NT2/D1 (cell line): ENCODE results near the gene KRT35.
"Not testable (repeated sequence)": the region's sequence is repeated elsewhere in the genome, so short reads cannot be mapped to it uniquely, and the experiment has no call there.

Experiments used
- DNase-seq: peaks from one replicate; pipeline ENCODE4 v3.0.0-alpha.2; 2011; ENCODE audit warnings: low read depth, low spot score
- H3K27me3 ChIP-seq: 2 replicates; pipeline ENCODE4 v1.6.0; 2011; ENCODE audit warnings: mild to moderate bottlenecking; ENCODE audit not compliant: insufficient read length, insufficient read depth
- H3K36me3 ChIP-seq: 2 replicates; pipeline ENCODE4 v1.6.1; 2011; ENCODE audit warnings: mild to moderate bottlenecking, low read length, mixed read lengths; ENCODE audit not compliant: insufficient read depth, insufficient read length
- H3K4me1 ChIP-seq: 2 replicates; pipeline ENCODE4 v1.5.1; 2011; ENCODE audit not compliant: insufficient read depth, insufficient read length
- H3K4me3 ChIP-seq: 2 replicates; pipeline ENCODE4 v1.5.1; 2011; ENCODE audit warnings: low read depth; ENCODE audit not compliant: insufficient read length
- H3K9ac ChIP-seq: 2 replicates; pipeline ENCODE4 v1.6.0; 2011; ENCODE audit warnings: low read depth; ENCODE audit not compliant: insufficient read length
- H3K9me3 ChIP-seq: 2 replicates; pipeline ENCODE4 v1.5.1; 2011; ENCODE audit warnings: mild to moderate bottlenecking, low read length; ENCODE audit not compliant: insufficient read depth
- SUZ12 ChIP-seq: IDR thresholded peaks from 2 replicates; pipeline ENCODE4 v1.6.1; 2011; ENCODE audit not compliant: insufficient read length, insufficient read depth; ENCODE audit errors: extremely low read depth
- YY1 ChIP-seq: IDR thresholded peaks from 2 replicates; pipeline ENCODE4 v1.6.1; 2011; ENCODE audit not compliant: insufficient read length, insufficient read depth
- ZNF274 ChIP-seq: IDR thresholded peaks from 2 replicates; pipeline ENCODE4 v1.6.1; 2011; ENCODE audit warnings: mild to moderate bottlenecking, low read depth, low read length

The KRT35 gene

DNA sequence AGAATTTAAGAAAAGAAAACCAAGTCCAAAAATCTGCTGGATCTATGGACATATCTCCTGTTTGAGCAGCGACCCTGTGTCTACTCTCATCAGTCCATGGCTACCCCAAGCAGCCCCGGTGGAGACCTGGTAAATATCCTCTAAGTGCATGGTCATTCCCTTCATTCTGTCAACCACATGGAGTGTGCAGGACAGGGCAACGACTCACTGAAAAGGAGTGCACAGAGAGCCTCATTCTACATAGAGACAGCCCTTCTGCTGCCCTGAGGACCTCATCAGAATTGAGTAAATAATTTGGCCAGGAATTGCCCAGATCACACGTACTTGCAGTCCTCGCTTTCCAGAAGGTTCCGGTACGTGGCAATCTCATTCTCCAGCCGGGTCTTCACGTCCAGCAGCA lies 43.2 kb downstream of the KRT35 start:
- Histone ChIP-seq H3K36me3 (no peaks in the 10 kb centered on the region), H3K9me3 (peaks cover 17% of the 10 kb centered on the region; the same call in 1 of the 2 replicates), H3K9ac (no peak overlapping the region), H3K27me3 (no peaks in the 10 kb centered on the region), H3K4me3 (no peak overlapping the region), H3K4me1 (no peaks in the 10 kb centered on the region)
- no peak for TF ChIP-seq ZNF274
- no peak for TF ChIP-seq YY1
- TF ChIP-seq SUZ12 = no peak
- DNase-seq = no peak

DNA sequence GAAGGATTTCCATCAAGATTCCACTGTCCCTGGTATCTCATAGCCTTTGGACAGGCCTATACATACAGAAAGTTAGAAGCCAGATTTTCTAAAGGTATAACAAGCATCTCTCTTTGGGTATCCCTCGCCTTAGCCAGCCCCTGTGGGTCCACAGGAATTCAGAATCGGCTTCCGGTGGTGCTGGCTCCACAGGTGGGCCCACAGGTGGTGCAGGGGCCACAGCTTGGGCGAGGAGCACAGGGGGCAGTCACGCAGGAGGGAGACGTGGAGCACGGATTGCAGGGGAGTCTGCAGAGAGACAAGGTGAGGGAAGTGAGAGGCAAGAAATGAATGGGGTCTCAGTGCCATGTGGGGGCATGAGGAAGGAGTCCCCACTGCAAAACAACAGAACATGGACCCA lies 43.7 kb downstream of the KRT35 start:
- TF ChIP-seq YY1 = no peak
- TF ChIP-seq SUZ12 = no peak
- no peak for TF ChIP-seq ZNF274
- Histone ChIP-seq H3K9ac (no peak overlapping the region), H3K9me3 (peaks cover 17% of the 10 kb centered on the region; the same call in 1 of the 2 replicates), H3K4me1 (no peaks in the 10 kb centered on the region), H3K4me3 (no peak overlapping the region), H3K36me3 (no peaks in the 10 kb centered on the region), H3K27me3 (no peaks in the 10 kb centered on the region)
- no peak for DNase-seq

DNA sequence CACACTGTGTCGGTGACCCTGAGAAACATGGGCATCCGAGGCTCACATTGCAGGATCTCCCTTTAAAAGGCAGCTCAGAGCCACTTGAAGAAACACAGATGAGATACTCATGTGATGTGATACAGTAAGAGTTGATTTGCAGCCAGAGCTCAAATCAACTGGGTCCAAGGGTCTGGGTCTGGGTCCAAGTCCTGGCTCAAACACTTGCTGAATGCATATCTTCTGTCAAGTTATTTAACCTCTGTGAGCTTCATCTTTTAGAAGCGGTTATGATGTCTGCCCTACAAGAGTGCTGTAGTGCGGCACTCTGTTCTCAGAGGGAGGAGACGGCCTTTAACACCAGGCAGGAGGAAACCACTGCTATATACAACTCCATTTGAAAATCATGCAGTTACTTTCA lies 46.5 kb downstream of the KRT35 start:
- no peaks in the 10 kb centered on the region for H3K27me3 ChIP-seq
- TF ChIP-seq SUZ12 = no peak
- no peak for TF ChIP-seq ZNF274
- TF ChIP-seq YY1 = no peak
- no peaks in the 10 kb centered on the region for H3K36me3 ChIP-seq
- peaks cover 3% of the 10 kb centered on the region for H3K4me1 ChIP-seq
- H3K9me3 ChIP-seq = no peaks in the 10 kb centered on the region
- H3K4me3 ChIP-seq = no peak overlapping the region
- no peak overlapping the region for H3K9ac ChIP-seq
- DNase-seq = no peak

DNA sequence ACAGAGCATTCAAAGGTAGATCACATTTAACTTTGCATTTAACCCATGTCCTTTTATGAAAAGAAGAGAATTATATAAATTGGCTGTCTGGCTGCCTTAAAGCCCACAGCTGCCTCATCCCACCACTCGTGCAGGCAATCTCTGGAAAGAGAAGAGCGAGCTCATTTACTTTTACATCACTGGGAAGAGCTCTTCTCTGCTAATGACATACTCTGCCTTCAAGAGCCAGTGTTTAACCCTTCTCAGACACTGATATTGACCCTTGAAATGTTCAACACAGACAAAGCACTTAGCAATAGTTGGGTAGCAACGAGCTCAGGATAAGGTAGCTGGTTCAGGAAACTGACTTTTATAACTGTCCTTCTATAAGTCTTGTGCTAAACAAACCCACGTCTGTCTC lies 46.9 kb downstream of the KRT35 start:
- H3K4me1 ChIP-seq = peaks cover 5% of the 10 kb centered on the region
- H3K9ac ChIP-seq = no peak overlapping the region
- no peak for TF ChIP-seq YY1
- TF ChIP-seq SUZ12 = no peak
- TF ChIP-seq ZNF274 = no peak
- no peak overlapping the region for H3K4me3 ChIP-seq
- H3K27me3 ChIP-seq = no peaks in the 10 kb centered on the region
- no peaks in the 10 kb centered on the region for H3K9me3 ChIP-seq
- no peak for DNase-seq
- H3K36me3 ChIP-seq = no peaks in the 10 kb centered on the region

DNA sequence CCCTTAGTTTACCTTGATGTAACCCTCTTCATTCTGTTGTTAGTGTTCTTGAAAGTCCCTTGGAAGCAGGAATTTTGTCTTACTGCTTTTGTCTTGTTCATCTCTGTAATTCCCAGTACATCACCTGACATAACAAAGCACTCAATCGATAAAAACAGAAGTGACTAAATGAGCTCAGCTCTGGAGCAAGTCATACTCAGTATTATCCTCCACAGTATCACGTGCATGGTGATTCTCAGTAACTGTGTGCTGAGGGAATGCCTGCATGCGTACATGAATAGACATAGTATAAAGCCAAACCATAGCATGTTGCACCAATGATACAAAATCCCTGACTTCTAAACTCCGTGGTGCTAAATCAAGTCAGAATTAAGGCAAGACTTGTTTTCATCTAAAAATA lies 47.4 kb downstream of the KRT35 start:
- no peak for DNase-seq
- Histone ChIP-seq H3K9me3 (no peaks in the 10 kb centered on the region), H3K4me3 (no peak overlapping the region), H3K4me1 (peaks cover 6% of the 10 kb centered on the region), H3K36me3 (no peaks in the 10 kb centered on the region), H3K9ac (no peak overlapping the region), H3K27me3 (no peaks in the 10 kb centered on the region)
- TF ChIP-seq SUZ12 (no peak), YY1 (no peak), ZNF274 (no peak)

DNA sequence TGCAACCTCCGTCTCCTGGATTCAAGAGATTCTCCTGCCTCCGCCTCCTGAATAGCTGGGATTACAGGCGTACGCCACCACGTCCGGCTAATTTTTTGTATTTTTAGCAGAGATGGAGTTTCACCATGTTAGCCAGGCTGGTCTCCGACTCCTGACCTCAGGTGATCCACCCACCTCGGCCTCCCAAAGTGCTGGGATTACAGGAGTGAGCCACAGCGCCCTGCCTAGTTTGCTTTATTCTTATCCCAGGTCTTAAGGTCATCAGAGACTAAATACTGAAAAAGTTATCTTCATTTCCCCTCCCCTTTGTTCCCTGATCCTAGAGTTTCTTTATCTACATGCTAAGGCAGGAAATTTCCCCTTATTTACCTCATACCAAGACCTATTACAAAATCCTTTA lies 50.6 kb downstream of the KRT35 start:
- not testable (repeated sequence) for H3K4me3 ChIP-seq, H3K9ac ChIP-seq, DNase-seq, H3K27me3 ChIP-seq, H3K4me1 ChIP-seq, H3K36me3 ChIP-seq, H3K9me3 ChIP-seq

DNA sequence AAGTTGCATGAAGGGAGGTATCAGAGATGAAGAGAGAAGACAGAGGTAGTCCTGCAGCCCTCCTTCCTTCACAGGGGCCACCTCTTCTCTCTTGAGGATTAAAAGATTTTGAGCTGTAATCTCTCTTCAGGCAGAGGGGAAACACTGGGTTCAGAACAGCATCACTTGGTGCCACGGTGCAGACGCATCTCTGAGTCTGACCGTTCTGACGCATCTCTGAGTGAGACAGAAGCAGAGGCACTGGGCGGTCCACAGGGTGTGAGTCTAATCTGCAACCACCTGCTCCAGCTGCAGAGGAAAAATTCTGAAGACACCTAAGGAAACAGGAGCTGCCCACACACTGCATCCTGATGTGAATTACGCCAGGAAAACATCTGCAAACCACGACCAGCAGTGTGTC lies 51.3 kb downstream of the KRT35 start:
- Histone ChIP-seq H3K36me3 (no peaks in the 10 kb centered on the region), H3K9ac (no peak overlapping the region), H3K9me3 (no peaks in the 10 kb centered on the region), H3K4me1 (peaks cover 6% of the 10 kb centered on the region), H3K27me3 (no peaks in the 10 kb centered on the region), H3K4me3 (no peak overlapping the region)
- TF ChIP-seq YY1 = no peak
- TF ChIP-seq ZNF274 = no peak
- TF ChIP-seq SUZ12 = no peak
- DNase-seq = no peak

DNA sequence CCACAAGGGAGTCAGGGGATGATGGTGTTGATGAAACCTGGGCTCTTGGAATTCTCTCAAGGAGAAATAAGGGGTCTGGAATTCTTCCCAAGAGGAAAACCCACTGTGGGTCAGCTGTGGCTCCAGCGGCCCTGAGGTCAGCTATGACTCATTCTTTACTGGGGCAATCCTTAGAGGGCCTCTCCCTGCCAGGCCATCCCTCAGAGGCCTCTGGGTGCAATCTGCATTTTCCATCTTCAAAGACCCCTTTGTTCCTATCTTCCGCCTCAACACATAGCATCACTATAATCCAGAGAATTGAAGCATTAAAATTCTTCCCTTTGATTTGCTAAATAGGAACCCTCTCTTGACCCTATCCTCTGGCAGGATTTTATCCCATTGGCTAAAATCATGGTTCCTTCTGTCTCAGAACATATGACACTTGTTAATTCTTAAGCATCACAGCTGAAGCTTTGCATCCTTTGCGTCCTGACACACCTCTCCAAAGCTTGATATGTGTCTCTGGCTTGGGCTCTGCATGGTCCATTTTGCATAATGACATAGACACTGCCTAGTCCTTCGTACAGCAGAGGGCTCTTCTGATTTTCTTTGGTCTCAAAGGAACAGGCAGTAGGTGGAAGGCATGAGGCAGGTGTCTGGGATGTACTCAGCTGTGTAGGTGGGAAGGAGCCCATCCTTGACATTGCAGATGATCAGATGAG lies 52.2 kb downstream of the KRT35 start:
- Histone ChIP-seq H3K4me1 (peaks cover 6% of the 10 kb centered on the region), H3K9me3 (no peaks in the 10 kb centered on the region), H3K36me3 (no peaks in the 10 kb centered on the region), H3K27me3 (no peaks in the 10 kb centered on the region), H3K9ac (no peak overlapping the region), H3K4me3 (no peak overlapping the region)
- no peak for DNase-seq
- TF ChIP-seq SUZ12 (no peak), ZNF274 (no peak), YY1 (no peak)
